GM18502 (cell line): ENCODE measurements around the gene MSRB2.
A peak's percentile ranks its signal among the peaks of the same experiment; 100 is the strongest.
"Not testable (repeated sequence)": the region's sequence is repeated elsewhere in the genome, so short reads cannot be mapped to it uniquely, and the experiment has no call there.

Experiments used
- ATAC-seq: cut with Tn5 transposase; IDR thresholded peaks from one replicate; pipeline ENCODE4 v1.9.1; 2021; ENCODE audit warnings: mild to moderate bottlenecking; ENCODE audit not compliant: unreplicated experiment, poor library complexity

MSRB2 gene

DNA sequence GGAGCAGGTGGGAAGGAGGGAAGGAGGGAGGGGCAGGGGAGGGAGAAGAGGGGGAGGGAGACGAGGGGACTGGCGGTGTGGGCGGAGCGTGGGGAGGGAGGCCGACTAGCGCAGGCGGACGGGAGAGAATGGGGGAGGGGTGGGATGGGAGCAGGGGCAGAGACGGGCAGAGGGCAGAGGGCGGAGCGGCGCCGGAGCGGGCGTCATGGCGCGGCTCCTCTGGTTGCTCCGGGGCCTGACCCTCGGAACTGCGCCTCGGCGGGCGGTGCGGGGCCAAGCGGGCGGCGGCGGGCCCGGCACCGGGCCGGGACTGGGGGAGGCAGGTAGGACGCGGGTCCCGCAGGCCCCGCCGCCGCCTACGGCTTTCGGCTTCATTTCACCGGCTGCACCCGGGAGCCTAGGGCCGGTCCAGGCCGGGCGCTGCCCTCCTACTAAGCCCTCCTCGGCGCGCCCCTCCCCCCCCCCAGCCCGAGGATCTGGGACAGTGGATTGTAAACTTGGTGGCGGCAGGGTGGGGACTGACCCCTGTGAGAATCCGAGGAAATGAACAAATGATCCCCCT is at the start of gene MSRB2:
Gene MSRB2 (plus strand): TSS at position 176 of the 562 bp plus-strand sequence. CDS start 30 bp downstream, at position 206.
- ATAC-seq = peak; percentile 85

DNA sequence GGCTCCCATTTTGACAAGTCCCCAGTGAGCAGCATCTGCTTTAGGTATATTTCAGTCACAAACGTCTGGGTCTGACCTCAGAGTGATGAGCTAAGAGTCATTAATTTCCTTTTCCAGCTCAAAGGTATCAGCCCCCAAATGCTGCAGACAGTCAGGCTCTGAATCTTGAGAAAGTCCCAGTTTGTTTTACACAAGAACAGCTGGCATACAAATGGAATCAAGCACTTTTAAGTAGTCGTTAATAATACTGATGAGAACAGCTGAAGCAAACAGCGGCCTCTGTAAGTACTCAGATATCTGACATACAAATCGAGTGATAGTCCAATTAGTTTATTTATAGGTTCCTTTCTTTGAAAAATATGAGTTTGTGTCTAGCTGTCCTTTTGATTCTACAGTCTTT is 49.4 kb upstream of the MSRB2 start:
- no peak for ATAC-seq

DNA sequence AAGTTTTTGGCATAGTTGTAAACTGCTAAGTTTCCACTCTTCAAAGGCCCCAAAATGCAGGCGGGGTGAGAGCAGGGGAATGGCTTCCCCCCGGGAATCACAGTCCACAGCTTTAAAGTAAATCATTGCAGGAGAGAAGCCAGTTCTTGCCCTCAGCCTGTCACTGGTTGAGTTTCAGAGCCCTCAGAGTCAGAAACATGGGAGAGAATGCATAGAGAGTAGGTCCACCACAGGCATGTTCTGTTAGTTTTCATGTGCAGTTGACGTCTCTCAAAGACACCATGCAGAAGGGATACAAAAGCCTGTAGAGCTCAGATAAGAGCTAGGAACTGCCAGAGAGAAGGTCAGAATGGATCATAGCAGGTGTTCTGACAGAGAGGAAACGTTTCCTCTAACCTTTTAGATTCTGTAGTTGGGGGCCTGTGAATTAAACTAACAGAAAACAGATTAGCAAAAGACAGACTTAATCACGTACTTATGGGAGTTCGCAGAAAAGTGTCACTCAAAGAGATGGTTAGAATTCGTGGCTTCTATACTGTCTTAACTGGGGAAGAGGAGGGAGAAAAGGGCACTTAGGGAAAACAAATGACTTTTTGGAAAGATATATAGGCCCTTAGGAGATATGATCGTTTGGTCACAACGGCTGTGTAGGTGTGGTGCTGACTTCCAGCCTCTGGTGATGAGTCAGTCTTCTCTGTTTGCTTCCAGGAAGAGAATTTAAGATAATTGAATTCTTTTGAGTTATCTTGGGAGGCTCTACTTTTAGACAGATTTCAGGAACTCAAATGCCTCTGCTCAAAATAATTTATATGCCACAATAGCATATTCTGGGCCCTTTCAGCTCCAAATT is 48.0 kb upstream of the MSRB2 start:
- ATAC-seq = no peak

- ATAC-seq = no peak
Measured at GRCh38 chr10:23048191-23048590, 47.2 kb upstream of the MSRB2 start.

GRCh38 chr10:23051278-23051677 is 44.1 kb upstream of the MSRB2 start:
- no peak for ATAC-seq

GRCh38 chr10:23051855-23052331 is 43.5 kb upstream of the MSRB2 start:
- ATAC-seq = no peak

GRCh38 chr10:23053036-23053435 is 42.3 kb upstream of the MSRB2 start:
- ATAC-seq = no peak

- ATAC-seq = no peak
Measured at GRCh38 chr10:23055424-23056185, 39.8 kb upstream of the MSRB2 start.

DNA sequence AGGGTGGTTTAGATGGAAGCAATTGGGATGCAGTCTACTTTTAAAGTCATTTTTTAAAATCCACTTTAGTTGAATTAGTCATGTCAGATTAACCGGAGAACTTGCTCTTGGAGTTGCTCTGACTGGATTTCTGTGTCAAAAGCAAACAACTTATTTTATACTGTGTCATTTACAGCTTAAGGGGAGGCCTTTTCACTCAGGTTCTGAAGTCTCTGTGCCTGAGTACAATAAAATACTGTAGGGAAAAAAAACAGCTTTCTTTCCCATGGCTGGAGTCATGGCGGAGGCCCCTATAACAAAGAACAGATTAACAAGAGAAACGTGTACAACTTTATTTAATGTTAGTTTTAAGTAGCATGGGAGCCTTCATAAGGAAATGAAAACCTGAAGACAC is 39.2 kb upstream of the MSRB2 start:
- no peak for ATAC-seq

DNA sequence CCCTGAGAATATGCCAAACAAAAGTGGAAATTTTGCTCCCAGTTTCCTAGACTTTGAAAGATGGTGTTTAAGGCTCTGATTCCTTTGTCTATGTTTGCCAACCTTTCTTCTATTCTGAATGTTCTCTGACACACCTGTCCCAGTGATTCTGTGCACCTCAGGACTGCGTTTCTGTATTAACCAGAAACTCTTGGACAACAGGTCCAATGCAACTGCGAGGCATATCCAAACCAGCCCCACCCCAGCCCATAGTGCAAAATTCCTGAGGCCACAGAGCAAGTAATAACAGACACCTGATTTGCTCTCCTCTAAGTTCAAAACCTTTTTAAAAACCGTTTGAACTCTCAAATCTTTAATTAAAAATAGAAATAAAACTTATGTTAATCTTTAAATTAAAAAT is 37.0 kb upstream of the MSRB2 start:
- no peak for ATAC-seq

GRCh38 chr10:23060918-23061317 is 34.5 kb upstream of the MSRB2 start:
- no peak for ATAC-seq

GRCh38 chr10:23063045-23063972 is 32.1 kb upstream of the MSRB2 start:
- ATAC-seq = no peak

DNA sequence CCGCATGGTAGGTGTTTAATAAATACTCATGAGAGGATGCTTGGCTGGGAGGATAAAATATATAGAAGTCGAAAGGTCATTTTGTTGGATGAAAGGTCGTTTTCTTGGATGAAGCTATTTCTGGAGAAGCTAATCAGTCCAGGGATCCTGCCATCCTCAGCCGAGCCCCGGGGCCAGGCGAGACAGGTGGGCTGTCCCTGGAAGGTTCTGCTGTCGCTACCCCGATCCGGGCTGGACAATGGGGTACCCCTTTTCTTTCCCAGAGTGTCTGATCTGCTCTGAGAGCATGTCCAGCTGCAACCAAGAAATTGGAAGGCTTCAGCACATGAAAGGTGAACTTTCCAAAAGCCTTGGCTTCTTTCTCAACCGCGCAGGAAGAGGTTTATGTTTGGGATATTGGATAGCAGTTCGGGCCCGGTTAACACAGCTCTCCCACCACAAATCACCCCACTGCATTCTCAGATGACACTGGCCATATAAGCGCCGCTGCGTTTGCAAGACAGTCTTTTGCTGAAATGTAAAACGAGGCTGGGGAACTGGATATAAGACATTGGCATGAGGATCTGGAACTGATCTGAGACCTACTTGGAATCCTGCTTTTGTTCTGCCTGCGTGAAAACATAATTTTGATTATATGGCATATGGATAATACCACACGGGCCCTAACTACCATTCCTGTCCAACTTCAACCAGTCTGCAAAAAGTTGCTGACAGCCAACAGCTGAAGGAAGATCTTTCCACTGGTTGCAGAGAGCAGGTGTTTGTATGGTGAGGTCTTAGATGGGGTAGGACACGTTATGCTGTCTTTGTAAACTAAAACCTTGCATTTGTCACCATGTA is 31.2 kb upstream of the MSRB2 start:
- no peak for ATAC-seq

- not testable (repeated sequence) for ATAC-seq
Measured at GRCh38 chr10:23064813-23065114, 30.6 kb upstream of the MSRB2 start.

DNA sequence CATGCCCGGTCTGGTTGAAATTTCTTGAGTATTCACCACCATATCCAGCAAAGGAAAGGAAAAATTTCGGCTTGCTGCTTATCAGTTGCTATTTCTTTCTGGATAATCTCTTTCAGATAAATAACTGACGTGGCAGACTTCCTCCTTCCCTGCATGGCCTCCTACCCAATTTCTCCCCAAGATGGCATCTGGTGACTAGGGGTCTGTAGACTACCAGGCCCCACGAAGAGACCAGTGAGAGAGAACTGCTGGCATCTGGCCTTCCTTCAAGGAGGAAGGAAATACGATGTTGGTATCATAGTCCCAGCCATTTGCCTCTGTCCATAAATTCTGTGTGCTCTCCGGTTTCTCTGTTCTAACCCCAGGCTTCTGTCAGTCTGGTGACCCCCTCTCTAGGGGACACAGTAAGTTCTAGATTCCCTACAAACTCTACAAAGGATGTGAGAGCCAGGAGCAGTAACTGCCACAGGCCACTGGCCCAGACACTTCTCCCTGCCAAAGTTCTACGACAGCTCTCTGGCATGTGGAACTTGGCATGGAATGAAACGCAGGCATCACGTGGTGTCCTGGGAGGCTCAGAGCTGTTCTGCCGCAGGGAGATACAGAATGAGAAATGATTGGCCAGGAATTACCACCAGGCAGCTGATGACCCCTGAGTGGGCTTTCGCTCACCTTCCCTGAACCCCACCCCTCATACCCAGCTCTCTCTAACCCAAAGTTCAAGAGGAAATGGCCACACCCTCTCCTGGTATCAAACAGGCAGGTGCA is 30.0 kb upstream of the MSRB2 start:
- no peak for ATAC-seq

- no peak for ATAC-seq
Measured at GRCh38 chr10:23067337-23067736, 28.0 kb upstream of the MSRB2 start.

- ATAC-seq = peak; percentile 60
Measured at GRCh38 chr10:23067939-23068775, 27.2 kb upstream of the MSRB2 start.
